Measurements from ENCODE around the gene PSPH.

DNA sequence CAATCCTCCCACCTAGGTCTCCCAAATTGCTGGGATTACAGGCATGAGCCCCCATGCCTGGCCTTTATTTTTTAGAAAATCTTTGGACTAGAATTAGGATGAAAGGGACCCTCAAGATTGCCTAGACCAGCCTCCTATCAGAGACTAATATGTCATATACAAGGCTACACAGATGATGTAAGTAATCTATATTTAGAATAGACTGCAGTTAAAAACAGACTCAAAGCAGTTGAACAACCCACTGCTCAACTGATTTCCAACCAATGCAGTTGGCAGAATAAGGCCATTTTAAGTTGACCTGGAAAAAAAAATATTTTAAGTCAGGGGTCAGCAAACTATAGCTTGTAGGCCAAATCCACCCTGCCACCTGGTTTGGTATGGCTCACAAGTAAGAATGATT is 27.7 kb downstream of the PSPH start:
- TF ChIP-seq, protein P1, sequence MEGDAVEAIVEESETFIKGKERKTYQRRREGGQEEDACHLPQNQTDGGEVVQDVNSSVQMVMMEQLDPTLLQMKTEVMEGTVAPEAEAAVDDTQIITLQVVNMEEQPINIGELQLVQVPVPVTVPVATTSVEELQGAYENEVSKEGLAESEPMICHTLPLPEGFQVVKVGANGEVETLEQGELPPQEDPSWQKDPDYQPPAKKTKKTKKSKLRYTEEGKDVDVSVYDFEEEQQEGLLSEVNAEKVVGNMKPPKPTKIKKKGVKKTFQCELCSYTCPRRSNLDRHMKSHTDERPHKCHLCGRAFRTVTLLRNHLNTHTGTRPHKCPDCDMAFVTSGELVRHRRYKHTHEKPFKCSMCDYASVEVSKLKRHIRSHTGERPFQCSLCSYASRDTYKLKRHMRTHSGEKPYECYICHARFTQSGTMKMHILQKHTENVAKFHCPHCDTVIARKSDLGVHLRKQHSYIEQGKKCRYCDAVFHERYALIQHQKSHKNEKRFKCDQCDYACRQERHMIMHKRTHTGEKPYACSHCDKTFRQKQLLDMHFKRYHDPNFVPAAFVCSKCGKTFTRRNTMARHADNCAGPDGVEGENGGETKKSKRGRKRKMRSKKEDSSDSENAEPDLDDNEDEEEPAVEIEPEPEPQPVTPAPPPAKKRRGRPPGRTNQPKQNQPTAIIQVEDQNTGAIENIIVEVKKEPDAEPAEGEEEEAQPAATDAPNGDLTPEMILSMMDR (IDR thresholded peaks at IDR 0.05; ENCODE audit: low read depth, low read length) = no peak
- no peak for TF ChIP-seq POLR2A (IDR thresholded peaks at IDR 0.05; ENCODE audit: extremely low read depth, insufficient read length)
- TF ChIP-seq, protein P2, sequence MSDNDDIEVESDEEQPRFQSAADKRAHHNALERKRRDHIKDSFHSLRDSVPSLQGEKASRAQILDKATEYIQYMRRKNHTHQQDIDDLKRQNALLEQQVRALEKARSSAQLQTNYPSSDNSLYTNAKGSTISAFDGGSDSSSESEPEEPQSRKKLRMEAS (IDR thresholded peaks at IDR 0.05; ENCODE audit: low read depth, low read length) = no peak
